DLD1 (cell line): ENCODE measurements around the gene PTPRJ.
"Not testable (repeated sequence)": the region's sequence is repeated elsewhere in the genome, so short reads cannot be mapped to it uniquely, and the experiment has no call there.

Source experiments
- in situ Hi-C: cut with HindIII; loops from 2 replicates; pipeline ENCODE4 v1.10.0; 2017; ENCODE audit warnings: low sequenced_read_pairs

PTPRJ gene

DNA sequence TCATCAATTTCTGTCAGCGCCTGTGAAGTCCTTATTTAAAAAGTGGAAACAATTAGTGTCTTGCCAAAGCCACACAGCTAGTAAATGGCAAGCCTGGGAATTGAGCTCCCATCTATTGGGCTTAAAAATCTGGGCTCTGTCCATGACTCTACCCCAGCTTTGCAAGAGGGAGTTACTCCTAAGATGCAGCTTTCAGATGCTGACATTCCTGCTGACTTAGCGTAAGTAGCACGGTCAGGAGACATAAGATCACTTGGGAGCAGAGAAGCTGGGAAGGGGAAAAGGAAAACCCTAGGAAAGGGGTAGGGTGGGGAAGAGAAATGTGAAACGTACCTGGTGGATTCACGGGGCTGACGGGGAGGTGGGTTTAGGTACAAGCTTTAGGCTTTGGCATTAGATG, 200.3 kb downstream of the PTPRJ start:
- in situ Hi-C loops: no loop called here

DNA sequence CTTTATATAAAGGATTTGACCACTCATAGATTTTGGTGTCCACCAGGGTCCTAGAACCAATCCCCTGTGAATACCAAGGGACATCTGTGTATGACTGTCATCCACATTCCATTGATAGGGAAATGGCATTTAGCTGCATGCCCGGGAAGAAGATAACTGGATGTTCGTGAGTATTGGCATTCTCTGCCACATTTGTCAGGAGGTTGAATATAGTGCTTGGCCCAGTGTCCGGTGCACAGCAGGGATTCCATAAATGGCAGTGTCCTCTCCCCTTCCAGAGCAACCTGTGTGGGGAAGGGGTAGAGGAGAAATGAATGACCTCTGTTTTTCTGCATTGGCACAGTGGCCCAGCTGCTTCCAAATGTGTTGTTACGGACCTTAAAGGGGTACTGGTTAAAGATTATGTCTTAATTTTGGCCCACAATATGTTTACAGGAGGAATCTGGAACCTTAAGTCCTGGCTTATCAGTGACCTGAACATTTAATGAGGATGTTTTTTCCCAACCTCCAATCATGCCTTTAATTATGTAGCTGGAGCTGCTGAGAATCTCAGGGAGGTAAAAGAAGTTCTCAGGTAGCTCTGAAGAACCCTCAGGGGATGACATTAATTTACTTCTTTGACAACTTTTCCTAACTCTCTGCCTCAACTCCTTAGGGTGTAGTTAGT, 202.6 kb downstream of the PTPRJ start:
- in situ Hi-C loops: no loop called here

DNA sequence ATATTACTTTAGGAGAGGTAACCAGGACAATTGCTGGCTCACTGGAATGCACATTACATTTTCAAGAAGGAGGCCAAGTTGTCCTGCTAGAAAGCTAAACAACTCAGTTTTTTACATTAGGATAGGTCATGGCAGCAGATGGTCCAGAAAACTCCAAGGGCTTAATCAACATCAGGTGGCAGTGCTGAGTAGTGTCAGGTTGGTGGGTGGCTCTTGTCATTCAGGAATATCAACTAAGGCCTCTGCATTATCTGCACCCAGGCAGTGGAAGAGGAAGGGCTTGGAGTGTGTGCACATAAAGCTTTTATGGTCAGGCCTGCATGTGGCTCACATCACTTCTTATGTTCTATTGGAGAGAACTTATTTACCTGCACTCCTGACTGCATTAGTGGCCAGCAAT, 204.1 kb downstream of the PTPRJ start:
- in situ Hi-C loops: no loop called here

DNA sequence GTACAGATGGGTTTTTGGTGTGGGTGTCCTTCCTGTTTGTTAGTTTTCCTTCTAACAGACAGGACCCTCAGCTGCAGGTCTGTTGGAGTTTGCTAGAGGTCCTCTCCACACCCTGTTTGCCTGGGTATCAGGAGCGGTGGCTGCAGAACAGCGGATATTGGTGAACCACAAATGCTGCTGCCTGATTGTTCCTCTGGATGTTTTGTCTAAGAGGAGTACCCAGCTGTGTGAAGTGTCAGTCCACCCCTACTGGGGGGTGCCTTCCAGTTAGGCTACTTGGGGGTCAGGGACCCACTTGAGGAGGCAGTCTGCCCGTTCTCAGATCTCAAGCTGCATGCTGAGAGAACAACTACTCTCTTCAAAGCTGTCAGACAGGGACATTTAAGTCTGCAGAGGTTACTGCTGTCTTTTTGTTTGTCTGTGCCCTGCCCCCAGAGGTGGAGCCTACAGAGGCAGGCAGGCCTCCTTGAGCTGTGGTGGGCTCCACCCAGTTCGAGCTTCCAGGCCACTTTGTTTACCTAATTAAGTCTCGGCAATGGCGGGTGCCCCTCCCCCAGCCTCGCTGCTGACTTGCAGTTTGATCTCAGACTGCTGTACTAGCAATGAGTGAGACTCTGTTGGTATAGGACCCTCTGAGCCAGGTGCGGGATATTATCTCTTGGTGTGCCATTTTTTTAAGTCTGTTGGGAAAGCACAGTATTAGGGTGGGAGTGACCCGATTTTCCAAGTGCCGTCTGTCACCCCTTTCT, 210.7 kb downstream of the PTPRJ start:
- in situ Hi-C loops: not testable (repeated sequence)

DNA sequence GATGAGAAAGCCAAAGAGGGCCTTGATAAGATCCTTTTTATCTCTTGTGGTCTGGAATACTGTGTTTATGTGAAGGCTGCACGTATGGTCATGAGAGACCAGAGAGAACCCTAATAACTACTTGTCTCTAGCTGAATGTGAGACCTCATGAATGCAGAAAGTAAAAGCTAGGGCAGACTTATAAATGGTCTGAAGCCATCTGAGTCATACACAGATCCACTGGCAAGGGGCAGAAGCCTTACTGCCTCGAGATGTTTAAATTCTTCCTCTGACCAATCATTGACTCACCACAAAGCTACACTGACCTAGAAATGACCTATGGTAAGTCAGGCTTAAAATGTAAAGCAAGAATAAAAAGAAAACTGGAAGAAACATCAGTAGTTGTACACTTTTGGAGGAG, 213.5 kb downstream of the PTPRJ start:
- in situ Hi-C loops: no loop called here

DNA sequence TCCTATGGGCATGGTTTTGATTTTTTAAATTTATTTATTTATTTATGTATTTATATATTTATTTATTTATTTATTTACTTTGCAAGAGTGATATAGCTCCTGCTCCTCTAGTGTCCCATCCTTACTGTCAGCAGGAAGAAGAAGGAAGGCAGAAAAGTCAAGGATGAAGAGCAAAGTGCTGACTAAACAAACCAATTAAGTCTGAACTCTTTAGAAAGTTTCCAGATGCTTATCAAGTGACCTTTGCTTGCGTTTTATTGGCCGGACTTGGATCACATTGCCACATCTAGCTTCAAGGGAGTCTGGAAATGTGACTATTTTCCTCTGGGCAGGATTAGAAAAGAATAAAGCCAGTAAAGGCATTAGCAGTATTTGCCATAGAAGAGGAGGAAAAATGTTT, 227.5 kb downstream of the PTPRJ start:
- in situ Hi-C loops: no loop called here

DNA sequence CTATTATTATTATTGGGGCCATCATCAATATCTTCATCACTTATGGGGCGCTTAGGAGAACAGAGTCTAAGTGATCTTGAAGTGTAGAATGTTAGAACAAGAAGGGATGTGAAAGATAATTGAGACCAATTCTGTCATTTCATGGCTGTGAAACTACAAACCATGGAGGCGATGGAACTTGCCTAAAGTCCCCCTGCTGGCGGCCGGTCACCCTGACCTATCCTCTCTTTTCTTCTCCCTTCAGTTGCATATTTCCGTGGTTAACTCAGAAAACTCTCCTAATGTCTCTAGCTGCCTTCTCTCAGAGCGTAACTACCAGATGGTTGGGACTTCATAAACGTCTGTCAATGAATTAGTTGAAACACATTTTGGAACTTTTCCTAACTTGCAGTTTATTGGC, 229.7 kb downstream of the PTPRJ start:
- in situ Hi-C loops: no loop called here

DNA sequence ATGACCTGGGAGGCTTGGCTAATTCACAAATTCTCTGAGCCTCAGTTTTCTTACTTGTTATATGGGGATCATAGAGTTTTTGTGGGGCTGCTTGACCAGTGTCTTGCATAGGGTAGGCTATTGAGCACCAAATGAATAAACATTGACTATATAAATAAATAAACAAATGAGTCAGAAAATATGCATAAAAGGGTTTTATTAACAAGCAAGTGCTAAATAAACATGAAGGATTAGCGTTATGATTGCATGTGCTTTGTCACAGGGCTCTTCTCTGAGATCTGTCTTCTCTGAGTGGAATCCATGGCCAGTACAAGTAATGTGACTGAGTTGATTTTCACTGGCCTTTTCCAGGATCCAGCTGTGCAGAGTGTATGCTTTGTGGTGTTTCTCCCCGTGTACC, 236.2 kb downstream of the PTPRJ start, which contains the start of gene OR4B1:
Gene OR4B1, plus strand, starts transcription at position 301 of the 400 bp plus-strand sequence. Its CDS starts 0 bp downstream, at position 301.
- in situ Hi-C loops: no loop called here
